GM19351 (cell line): ENCODE data around the gene CA10.

ENCODE experiments used
- ATAC-seq: cut with Tn5 transposase; IDR thresholded peaks from one replicate; pipeline ENCODE4 v1.9.1; 2021; ENCODE audit warnings: mild to moderate bottlenecking, moderate library complexity; ENCODE audit not compliant: unreplicated experiment

Gene CA10

DNA sequence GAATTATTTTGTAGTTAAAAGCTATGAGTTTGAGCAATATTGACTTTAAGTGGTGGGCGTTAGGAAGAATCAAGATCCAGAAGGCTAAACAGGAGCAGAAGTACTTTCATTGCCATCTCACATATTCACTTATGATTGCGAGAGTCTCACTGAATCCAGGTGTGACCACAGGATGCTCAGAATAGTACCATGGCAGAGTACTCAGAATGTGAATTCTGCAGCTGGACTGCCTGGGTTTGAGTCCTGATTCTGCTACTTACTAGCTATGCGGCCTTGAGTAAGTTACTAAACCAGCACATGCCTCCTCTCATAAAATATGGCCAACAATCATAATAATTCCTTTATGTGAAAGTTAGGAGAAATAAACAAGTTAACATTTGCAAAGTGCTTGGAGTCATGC is 109.5 kb downstream of the CA10 start:
- no peak for ATAC-seq

DNA sequence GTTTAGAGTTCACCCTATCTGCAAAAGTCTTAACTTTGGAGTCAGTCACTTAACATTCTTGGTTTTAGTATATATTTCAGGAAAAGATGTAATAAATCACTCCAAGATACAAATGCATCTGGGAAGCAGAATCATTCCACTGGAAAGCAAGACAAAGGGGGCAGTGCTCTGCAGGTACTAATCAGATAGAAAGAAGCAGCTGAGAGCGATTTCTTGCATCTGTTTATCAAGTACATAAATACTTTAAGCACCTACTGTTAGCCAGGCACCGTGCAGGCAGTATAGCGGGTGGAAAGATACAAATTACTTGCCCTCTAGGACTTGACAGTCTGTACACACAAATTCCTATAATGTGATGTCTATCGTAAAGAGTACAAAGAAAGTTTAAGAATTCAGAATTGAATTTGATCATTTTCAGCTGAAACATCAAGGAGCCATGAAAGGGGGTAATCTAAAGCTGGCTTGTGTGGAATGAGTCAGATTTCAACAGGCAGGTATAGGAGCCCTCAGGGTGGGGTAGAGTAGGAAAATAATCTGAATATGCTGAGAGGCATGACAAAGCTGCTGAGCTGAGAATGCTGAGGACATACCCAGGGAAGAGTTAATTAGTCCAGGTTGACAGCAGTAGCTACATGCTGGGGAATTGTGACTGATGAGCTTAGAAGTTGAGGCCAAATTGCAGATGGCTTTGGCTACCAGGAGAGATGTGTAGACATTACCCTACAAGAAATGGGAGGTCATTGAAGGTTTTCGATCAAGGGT is 110.2 kb downstream of the CA10 start:
- ATAC-seq: no peak

DNA sequence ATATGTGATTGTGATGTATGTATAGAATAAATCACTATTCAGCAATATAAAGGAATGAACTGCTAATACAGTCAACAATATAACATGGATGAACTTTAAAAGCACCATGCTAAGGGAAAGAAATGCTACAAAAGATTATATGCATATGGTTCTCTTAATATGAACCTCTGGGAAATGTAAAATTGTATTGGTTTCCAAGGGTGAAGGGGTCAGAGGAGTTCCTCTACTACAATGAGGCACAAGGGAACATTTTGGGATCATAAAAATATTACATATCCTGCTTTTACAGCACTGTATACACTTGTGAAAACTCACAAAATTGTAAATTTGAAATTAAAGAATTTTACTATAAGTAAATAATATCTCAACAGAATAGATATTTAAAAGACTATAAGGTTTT is 111.4 kb downstream of the CA10 start:
- ATAC-seq: no peak

DNA sequence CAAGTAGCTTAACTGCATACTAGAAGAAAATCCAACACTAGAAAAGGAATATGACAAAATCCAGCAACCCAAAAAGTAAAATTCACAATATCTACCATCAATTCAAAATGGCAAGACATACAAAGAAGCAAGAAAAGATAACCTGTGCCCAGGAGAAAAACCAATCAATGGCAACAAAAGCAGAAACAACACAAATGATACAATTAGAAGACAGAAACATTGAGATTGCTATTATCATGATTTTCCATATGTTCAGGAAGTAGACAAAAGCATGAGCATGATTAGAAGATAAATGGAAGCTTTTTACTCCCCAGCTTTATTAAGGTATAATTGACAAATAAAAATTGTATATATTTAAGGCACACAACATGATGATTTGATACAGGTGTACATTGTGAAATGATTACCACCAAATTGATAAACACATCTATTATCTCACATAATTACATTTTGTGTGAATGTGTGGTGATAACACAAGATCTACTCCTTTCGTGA is 117.3 kb downstream of the CA10 start:
- no peak for ATAC-seq

DNA sequence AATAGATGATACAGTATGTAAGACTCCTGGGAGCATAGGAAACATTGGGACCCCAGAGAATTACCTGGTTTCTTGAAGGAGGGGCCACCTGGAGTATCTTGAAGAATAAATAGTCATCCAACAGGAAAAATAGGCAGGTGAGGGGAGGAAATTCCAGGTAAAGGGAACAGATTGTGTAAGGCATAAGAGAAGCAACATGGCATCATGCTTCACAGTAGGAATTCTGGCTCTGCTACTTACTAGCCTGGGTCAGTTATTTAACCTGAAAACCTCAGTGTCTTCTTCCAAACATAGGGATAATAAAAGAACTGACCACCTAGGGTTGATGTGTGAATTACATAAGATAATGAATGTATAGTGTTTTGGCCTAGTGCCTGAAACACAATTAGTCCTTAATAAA is 122.1 kb downstream of the CA10 start:
- ATAC-seq: no peak

DNA sequence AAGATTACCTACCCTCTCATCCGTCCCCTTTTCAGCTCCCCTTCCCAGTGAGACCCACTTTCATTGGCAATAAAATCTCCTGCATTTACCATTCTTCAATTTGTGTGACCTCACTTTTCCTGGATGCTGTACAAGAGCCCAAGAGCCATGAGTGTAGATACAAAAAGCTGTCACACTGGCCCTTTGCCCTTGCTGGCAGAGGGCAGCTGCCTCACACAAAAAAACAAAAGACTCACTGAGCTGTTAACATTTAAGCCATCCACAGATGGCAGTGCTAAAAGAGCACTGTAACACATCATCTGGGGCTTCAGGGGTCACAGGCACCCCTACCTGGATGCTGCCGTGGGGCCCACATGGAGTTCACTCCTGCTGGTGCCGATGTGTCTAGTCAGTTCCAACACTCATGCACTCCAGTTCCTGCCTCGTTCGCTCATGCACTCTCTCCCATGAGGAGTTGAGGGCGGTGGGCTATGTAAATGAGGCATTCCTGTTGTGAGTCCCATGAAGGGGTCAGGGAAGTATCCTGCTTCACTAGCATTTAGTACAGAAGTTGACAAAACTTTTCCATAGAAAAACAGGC is 123.1 kb downstream of the CA10 start:
- ATAC-seq: no peak

DNA sequence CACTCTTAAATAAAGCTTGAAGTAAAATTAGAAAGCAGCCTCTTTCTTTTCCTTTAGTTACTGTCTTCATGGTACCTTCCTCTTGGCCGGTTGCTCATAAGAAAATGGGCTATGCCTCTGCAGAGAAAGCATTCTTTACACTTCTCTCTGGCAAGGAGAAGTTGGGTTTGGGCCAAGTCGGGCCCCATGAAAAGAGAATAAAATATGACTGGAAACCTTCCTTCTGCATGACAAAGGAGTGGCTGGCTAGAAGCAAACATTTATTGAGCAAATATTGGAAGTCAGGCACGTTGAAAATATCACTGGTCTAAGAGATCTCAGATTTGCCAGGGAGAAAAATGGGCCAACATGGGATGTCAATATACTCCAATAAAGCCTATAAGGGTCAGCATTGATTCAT is 126.1 kb downstream of the CA10 start:
- no peak for ATAC-seq

DNA sequence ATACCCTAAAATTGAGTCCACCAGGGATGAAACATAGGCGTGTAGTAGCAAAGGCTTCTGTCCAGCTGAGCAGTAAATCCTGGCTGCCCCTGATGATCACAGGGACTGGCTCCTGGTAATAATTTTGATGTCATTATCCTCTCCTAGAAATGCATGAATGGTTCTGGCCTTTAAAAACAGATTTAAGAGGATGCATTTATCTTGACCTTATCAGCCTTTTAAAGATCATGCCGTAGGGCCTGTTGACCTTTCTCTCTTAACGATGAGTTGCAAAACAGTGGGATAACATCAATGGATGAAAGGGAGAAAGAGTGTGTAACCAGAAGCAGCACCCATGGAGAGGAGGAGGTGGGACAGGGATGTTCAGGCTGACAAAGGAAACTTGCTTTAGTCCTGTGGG is 128.5 kb downstream of the CA10 start:
- no peak for ATAC-seq

DNA sequence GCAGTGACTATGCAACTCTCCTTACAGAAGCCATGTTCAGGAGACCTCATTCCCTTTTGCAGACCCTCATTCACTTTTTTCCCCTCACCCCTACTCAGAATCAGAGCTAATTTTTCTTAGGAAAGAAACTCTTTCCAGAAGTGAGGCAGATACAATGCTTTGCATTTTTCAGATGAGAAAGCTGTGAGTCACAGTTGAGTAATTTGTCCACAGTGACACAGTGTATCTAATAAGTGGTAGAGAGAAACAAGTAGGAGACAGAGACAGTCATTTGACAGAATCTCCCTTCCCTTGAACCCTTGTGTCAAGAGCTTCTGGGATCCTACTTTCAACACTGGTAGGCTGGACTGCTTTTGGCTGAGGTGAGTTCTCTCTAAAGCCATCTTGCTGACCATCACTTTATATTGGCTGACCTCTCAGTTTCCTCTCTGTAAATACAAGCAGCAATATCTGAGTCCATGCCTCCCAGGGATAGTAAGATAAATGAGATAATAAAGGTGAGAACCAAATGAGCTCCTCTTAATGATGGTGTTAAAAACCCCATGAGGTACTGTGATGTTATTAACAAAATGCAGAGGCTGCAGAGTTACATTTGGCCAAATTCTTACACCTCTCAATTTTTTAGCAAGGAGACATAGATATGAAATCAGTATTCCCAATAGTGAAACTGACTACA is 130.8 kb downstream of the CA10 start:
- no peak for ATAC-seq

DNA sequence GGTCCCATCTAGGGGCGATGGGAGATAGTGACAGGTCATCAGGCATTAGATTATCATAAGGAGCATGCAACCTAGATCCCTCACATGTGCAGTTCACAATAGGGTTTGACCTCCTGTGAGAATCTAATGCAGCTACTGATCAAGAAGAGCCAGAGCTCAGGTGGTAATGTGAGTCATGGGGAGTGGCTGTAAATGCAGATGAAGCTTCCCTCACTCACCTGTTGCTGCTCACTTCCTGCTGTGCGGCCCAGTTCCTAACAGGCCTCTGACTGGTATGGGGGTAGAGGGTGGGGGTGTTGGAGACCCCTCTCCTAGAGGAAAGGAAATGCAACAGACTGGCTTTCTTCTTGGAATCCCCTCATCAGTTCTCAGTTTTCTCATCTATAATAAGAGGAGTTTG is 131.4 kb downstream of the CA10 start:
- ATAC-seq: no peak

DNA sequence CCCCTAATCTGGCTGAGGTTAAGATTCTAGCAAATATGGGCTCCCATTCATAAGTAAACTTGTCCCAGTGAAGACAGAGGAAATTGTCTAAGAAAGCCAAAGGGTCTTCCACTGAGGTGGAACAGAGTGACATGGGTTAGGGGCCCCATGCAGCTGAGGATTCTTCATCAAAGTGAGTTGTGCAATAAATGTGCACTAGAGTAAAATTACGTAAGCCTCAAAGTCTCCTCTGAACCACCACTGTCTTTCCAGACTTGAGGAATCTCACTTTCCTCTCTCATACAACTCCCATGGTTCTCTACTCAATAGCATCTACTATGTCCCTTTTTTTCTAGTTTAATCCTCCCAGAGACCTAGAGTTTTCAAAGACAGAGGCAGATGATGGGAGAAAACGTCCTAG is 132.4 kb downstream of the CA10 start:
- ATAC-seq: no peak

DNA sequence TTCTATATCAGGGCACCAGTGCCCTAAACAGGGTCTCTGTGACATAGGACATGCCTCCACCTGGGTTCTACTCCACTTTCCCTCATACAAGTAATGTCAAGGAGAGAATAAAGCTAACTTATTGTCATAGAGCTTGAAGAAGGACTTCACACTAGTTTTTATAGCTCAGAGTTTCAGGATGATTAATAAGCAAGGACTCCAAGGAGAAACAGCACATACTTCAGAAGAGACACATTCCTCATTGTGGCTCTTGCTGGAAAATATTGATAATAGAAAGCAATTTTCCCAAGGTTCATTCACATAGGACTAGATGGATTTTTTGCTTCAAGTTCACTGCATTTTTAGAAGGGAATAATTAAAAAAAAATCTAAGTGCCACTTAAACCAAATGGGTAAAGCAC is 133.3 kb downstream of the CA10 start:
- no peak for ATAC-seq

DNA sequence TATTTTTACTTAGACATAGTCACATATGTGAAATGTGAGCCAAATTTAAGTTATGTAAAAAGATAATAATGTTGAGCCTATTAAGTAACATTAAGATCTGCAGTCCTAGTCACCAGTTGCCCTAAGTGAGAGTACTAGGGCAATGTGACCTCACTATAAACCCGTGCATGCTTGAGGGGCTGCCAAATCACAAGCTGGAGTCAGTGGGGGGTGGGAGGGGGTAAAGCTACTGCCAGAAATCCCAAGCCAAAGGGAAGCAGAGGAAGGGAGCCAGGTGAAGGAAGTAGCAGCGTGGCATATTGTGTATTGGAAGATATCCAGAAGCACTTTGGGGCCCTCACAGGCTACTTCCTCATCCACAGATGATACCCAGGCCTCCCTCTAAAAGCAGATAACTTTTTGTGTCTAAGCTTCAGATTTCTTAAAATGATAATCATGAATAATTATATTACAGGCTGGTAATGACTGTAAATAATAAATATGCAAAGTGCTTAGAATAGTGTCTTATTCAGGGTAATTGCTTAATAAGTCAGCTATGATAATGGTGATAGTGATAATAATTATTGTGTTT is 134.1 kb downstream of the CA10 start:
- no peak for ATAC-seq

DNA sequence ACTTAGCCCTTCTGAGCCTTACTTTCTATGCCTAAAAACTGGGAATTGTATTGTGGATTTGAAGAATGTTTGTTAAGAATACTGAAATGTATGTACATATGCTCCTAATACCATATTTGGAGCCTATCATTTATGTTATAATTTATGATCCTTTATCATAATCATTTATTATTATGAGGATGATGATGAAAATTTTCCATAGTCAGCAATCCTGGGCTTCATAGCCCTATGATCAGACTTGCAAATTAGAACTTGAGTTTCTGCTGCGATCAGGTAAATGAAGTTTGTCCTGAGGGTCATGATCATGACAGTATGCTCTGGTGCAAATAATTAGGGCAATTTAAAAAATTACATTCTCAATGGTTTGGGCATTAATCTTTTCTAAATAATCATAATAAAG is 147.4 kb downstream of the CA10 start:
- ATAC-seq: no peak

DNA sequence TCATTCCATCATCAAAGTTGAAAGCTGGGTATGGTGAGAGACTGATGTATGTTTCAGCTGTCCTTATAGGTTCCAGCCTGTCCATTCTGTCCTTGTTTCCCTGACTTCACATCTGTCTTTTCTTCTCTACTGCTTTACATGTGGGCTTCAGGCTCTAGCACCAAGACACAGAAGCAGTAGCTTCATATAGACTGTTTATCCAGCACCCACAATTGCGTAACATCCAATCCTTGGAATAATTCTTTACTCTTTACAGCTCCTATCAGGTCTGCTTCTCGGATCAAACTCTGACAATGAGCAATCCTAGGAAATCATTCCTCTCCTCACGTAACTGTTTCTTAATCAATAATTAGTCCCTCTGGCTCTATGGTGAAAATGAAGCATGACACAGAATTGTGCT is 158.9 kb downstream of the CA10 start:
- no peak for ATAC-seq

DNA sequence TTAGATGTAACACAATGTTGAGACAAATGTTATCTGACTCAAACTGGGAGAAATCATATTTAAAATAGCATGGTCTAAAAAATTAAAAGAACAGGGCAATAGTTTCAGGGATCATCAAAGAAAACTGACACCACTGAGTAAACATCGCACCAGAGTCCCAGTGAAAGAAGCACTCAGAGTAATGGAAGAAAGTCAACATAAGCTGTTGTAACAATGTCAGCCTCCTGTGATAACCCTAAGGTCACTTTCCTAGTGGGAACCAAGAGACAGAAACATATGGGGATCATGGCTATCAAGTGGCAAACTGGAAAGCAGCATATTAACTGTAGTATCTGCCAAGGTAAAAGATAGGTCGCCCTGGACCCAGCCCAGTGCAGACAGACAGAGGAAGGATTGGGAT is 160.8 kb downstream of the CA10 start:
- ATAC-seq: no peak

DNA sequence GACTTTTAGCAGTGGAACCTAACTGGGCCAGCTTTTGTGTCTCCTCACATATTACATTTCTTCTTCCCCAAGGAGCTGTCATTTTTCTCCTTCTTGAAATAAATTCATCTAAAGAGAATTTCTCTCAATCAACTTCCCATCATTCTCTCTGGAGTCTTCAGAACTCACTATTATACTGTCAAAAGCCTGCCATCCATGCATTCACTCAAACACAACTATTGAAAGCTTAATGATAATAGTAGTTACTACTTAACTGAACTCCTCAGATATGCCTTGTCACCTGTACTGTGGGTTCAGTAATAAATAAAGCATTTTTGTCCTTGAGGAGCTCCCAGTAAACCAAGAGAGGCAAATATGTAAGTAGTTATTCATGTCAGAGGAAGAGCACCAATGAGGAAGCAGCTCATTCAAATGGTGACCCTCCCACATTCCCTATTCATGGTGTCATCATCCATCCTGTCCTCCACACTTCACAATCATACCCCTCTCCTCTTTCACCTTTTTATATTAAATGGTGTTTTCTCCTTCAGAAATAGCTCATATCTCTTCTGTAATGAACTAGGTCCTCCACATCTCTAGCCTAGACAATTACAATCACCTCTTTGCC is 162.6 kb downstream of the CA10 start:
- no peak for ATAC-seq

DNA sequence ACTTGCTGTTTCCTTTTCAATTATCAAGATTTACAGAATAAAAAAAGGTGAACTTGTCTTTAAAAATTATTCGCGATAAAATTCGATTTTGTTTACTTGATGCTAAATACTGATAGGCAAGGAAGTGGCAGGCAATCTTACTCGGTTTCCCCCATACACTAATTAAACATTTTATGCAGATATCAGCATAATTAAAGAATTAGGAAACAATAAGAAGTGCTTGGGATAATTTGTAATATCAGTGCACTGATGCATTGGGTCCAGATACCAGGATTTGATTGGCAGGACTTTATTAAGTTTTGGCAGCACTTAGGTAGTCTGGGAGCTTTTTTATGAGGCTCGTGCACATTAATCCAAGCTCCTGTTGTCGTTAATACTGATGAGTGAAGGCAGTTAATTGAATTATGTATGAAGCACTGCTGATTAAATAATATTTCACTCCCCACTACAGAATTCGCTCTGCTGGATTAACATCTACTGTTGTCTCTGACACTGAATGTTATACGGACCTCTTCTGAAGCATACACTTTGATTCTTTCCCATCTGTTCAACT is 165.6 kb downstream of the CA10 start:
- ATAC-seq: no peak

DNA sequence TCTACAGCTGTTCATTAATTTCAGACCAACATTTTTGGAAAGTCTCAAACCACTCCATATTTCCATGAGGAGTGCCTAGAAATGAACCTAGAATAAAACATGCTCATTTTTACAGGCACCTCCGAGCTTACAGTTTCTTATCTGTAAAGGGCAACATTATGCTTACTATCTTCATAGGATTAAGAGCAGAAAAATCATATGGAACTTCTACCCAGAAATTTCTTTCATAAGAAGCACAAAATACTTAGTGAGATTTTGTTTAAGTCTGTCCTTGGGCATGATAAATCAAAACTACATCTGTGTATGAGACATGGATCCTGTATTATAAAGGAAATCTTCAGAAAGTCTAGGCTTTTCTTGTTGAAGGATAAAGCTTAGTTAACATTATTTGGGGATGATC is 187.4 kb downstream of the CA10 start:
- no peak for ATAC-seq

DNA sequence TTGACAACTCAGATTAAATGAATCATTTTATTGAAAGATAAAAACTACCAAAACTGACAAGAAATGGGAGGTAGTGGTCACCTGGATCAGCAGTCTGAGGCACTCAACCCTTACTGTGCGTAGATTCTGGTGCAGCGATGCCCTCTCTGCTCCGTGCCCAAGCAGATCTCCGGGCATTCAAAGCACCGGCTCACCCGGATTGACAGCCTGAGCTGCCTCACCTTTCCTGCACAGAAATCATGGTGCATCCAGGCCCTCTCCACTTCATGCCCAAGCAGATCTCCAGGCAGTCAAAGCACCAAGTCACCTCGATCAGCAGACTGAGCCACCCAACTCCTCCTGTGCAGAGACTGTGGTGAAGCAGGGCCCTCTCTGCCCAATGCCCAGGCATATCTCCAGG is 196.8 kb downstream of the CA10 start:
- no peak for ATAC-seq

DNA sequence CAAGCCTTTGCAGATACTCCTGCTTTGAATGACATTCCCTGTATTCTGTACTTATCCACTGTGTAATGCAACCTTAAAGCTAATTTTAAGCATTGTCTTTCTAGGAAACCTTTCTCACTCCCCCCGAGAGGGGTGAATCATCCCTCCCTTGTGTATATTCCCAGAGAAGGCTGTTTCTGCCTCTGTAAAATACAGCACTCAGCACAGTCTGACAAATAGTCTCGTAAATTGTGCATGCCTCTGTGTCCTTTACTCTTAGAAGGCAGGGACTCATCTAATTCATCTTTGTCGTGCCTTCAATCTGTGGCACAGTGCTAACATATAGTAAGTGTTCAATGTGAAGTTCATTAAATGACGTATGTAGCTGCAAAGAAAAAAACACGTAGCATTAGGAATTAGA is 200.7 kb downstream of the CA10 start:
- ATAC-seq: no peak
